Measurements from ENCODE around the gene ZDHHC22. TPM values are rescaled to one million over a fixed set of nuclear protein-coding genes. Genes with fewer than 3 reads are reported as not detected.
"Not testable (repeated sequence)": the region's sequence is repeated elsewhere in the genome, so short reads cannot be mapped to it uniquely, and the experiment has no call there.

The ZDHHC22 gene
- total RNA-seq, 3 donors from 2014 or later, result 1.7 TPM; not detected in 2

- DNase-seq (no peak), ATAC-seq (no peak)
- intact Hi-C loops (cut with DNase I, micrococcal nuclease), result no loop called here
- H3K9me3 ChIP-seq, result no peaks in the 10 kb centered on the region
- no peak overlapping the region for H3K4me3 ChIP-seq
- no peaks in the 10 kb centered on the region for H3K36me3 ChIP-seq (ENCODE audit: low read depth)
- peaks cover 15% of the 10 kb centered on the region for H3K4me1 ChIP-seq (ENCODE audit: low read depth)
- TF ChIP-seq CTCF (IDR thresholded peaks at IDR 0.05), result no peak
Measured at GRCh38 chr14:77178656-77179055, 37.1 kb upstream of the ZDHHC22 start.

- no peak for ATAC-seq
- Histone ChIP-seq H3K36me3 (ENCODE audit: low read depth) (no peaks in the 10 kb centered on the region), H3K4me3 (no peak overlapping the region), H3K4me1 (ENCODE audit: low read depth) (peaks cover 8% of the 10 kb centered on the region), H3K9me3 (no peaks in the 10 kb centered on the region)
- intact Hi-C loops (cut with DNase I, micrococcal nuclease), result no loop called here
- no peak for DNase-seq
- no peak for TF ChIP-seq CTCF (IDR thresholded peaks at IDR 0.05)
Measured at GRCh38 chr14:77177702-77178101, 36.1 kb upstream of the ZDHHC22 start.

- Histone ChIP-seq H3K4me3 (no peak overlapping the region), H3K4me1 (ENCODE audit: low read depth) (no peaks in the 10 kb centered on the region), H3K9me3 (no peaks in the 10 kb centered on the region), H3K36me3 (ENCODE audit: low read depth) (no peaks in the 10 kb centered on the region)
- DNase-seq, result no peak
- intact Hi-C loops (cut with DNase I, micrococcal nuclease), result no loop called here
- ATAC-seq, result no peak
- TF ChIP-seq CTCF (IDR thresholded peaks at IDR 0.05), result no peak
Measured at GRCh38 chr14:77175843-77176242, 34.3 kb upstream of the ZDHHC22 start.

GRCh38 chr14:77173911-77174617, 32.5 kb upstream of the ZDHHC22 start:
- ATAC-seq; intact Hi-C loops (cut with DNase I, micrococcal nuclease); DNase-seq; H3K4me1 ChIP-seq (ENCODE audit: low read depth); H3K36me3 ChIP-seq (ENCODE audit: low read depth); H3K4me3 ChIP-seq: not testable (repeated sequence)
- peaks cover 13% of the 10 kb centered on the region for H3K9me3 ChIP-seq

GRCh38 chr14:77172916-77173315, 31.3 kb upstream of the ZDHHC22 start:
- H3K4me1 ChIP-seq (ENCODE audit: low read depth), result no peaks in the 10 kb centered on the region
- H3K36me3 ChIP-seq (ENCODE audit: low read depth), result no peaks in the 10 kb centered on the region
- DNase-seq (no peak), ATAC-seq (no peak)
- H3K4me3 ChIP-seq, result no peak overlapping the region
- no peak for TF ChIP-seq CTCF (IDR thresholded peaks at IDR 0.05)
- intact Hi-C loops (cut with DNase I, micrococcal nuclease), result no loop called here
- peaks cover 13% of the 10 kb centered on the region for H3K9me3 ChIP-seq

GRCh38 chr14:77170045-77170444, 28.5 kb upstream of the ZDHHC22 start:
- no peaks in the 10 kb centered on the region for H3K4me1 ChIP-seq (ENCODE audit: low read depth)
- DNase-seq (no peak), ATAC-seq (no peak)
- TF ChIP-seq CTCF (IDR thresholded peaks at IDR 0.05), result no peak
- H3K36me3 ChIP-seq (ENCODE audit: low read depth), result no peaks in the 10 kb centered on the region
- intact Hi-C loops (cut with DNase I, micrococcal nuclease), result no loop called here
- H3K4me3 ChIP-seq, result no peak overlapping the region
- H3K9me3 ChIP-seq, result peaks cover 13% of the 10 kb centered on the region
